VCaP (cell line): ENCODE results near the gene PPP1R14C.

Experiments
- H3K27ac ChIP-seq: fragments of 450-650 bp; 2 replicates; pipeline ENCODE4 v1.5.1; 2017
- TF ChIP-seq, protein P1 (sequence below): fragments of 450-650 bp; conservative IDR thresholded peaks from 2 replicates; pipeline ENCODE4 v1.5.1; 2017; ENCODE audit warnings: mild to moderate bottlenecking, moderate library complexity

Gene PPP1R14C

GRCh38 chr6:150198532-150198931 is 55.7 kb downstream of the PPP1R14C start:
- TF ChIP-seq, protein P1, sequence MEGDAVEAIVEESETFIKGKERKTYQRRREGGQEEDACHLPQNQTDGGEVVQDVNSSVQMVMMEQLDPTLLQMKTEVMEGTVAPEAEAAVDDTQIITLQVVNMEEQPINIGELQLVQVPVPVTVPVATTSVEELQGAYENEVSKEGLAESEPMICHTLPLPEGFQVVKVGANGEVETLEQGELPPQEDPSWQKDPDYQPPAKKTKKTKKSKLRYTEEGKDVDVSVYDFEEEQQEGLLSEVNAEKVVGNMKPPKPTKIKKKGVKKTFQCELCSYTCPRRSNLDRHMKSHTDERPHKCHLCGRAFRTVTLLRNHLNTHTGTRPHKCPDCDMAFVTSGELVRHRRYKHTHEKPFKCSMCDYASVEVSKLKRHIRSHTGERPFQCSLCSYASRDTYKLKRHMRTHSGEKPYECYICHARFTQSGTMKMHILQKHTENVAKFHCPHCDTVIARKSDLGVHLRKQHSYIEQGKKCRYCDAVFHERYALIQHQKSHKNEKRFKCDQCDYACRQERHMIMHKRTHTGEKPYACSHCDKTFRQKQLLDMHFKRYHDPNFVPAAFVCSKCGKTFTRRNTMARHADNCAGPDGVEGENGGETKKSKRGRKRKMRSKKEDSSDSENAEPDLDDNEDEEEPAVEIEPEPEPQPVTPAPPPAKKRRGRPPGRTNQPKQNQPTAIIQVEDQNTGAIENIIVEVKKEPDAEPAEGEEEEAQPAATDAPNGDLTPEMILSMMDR = no peak

DNA sequence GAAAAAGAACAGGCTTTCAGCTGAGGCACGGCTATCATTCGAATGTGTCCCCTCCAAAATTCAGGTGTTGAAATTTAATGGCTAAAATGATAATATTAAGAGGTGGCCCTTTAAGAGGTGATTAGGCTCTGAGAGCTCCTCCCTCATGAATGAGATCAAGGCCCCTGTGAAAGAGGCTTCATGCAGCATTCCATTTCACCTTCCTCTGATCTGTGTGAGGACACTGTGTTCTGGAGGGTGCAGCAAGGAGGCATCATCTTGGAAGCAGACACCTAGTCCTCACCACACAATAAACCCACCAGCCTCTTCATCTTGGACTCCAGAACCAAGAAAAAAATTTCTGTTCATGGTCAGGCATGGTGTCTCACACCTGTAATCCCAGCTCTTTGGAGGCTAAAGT is 56.4 kb downstream of the PPP1R14C start:
- TF ChIP-seq, protein P1 = no peak
- no peak overlapping the region for H3K27ac ChIP-seq

More at GRCh38 chr6:150198532-150198931, 55.7 kb downstream of the PPP1R14C start:
- H3K27ac ChIP-seq = no peak overlapping the region

DNA sequence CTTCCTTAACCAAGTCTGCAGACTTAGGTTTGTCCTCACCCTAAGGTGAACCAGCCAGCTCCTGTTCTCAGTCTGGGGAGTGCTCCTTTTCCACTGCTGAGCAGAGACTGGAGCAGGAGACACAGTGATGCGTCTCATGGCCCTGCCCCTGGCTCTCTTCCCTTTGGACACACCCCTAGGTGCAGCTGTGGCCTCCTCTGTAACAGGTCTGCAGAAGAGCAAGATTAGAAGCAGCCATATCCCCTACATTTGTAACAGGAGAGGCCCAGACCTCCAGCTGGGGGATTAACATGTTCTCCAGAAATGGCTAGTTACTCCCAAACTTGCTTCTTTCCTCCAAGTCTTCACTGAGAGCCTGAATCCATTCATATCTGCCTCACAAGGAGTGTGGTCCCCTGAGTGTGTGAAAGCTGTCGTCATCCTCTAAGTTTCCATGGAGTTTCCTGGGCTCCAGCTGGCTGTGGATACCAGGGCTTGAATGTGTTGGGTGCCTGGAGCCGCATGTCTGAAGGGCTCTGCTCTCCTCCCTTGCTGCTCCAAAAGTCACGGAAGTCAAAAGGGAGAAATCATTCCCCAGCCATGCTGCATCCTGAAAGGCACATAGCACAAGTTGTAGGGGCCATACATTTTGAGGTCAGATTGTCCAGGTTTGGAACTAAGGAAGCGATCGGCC is 57.7 kb downstream of the PPP1R14C start:
- H3K27ac ChIP-seq = no peak overlapping the region
- TF ChIP-seq, protein P1 = no peak

GRCh38 chr6:150201285-150201684 is 58.4 kb downstream of the PPP1R14C start:
- H3K27ac ChIP-seq = no peak overlapping the region
- TF ChIP-seq, protein P1 = no peak

DNA sequence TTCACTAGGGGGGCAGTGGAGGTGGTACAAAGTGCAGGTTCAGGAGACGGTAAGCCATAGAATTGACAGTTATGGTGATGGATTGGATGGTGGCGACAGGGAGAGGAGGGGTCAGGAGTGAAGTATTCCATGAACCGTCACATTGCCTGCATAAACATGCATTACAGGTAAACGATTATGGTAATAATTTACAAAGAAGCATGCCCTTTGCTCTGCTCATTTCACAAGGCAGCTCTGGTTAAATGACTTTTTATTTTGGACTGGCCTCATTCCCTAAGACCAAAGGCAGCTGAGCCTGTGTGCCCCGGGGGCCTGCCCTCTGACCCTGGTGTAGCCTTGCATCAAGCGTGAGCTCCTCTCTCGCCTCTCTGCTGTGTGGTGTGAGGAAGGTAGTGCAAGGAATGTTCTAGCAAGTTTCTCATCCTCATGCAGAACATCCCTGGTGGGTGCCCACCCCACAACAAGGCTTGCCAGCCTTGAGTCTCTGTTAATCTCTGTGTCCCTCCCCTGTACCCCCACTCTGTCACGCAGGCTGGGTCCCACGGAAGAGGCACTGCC is 59.0 kb downstream of the PPP1R14C start:
- no peak overlapping the region for H3K27ac ChIP-seq
- TF ChIP-seq, protein P1 = no peak

GRCh38 chr6:150202404-150202803 is 59.6 kb downstream of the PPP1R14C start:
- TF ChIP-seq, protein P1 = no peak
- H3K27ac ChIP-seq = no peak overlapping the region

DNA sequence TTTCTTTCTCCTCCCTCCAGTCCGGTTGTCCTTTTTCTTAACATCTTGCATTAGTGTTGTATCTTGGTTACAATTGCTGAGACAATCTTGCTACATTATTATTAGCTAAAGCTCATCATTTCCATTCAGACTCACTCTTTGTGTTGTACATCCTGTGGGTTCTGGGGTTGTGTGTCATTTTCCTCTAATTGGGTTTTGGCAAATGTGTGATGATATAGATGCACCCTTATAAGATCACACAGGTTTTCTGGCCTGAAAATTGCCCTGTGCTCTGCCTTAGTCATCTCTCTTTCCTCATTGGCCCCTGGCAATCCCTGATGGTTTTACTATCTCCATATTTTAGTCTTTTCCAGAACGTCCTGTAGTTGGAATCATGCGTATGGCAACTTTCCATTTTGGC is 60.1 kb downstream of the PPP1R14C start:
- TF ChIP-seq, protein P1 = no peak
- H3K27ac ChIP-seq = no peak overlapping the region
